ENCODE results near the gene BAIAP2L1.
"Not testable (repeated sequence)": the region's sequence is repeated elsewhere in the genome, so short reads cannot be mapped to it uniquely, and the experiment has no call there.

BAIAP2L1 gene

DNA sequence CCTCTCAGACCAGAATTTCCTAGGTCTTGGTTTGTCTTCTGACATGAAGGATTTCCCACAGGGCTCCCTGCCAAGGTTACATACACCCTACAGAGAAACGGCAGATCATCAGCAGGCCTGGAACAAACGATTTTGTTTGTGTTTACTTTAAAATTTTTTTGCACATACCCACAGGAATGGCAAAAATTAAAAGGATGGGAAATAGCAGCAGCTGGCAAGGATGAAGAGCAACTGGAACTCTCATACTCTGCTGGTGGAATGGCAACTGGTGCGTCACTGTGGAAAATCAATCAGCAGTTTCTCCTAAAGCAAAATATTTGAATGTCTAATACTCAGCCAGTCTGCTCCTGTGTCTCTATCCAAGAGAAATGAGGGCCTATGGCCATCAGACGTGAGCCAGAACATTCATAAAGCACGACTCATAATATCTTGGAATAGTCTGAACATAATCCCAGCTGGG is 6.5 kb downstream of the BAIAP2L1 start:
- Histone ChIP-seq H3K4me3 (ENCODE audit: low read depth, low read length) (no peak overlapping the region), H3K9me3 (ENCODE audit: severe bottlenecking) (no peaks in the 10 kb centered on the region), H3K27me3 (ENCODE audit: insufficient read depth, low read depth, severe bottlenecking) (no peaks in the 10 kb centered on the region), H3K27ac (no peak overlapping the region), H3K36me3 (peaks cover 4% of the 10 kb centered on the region)
- TF ChIP-seq, protein P1, sequence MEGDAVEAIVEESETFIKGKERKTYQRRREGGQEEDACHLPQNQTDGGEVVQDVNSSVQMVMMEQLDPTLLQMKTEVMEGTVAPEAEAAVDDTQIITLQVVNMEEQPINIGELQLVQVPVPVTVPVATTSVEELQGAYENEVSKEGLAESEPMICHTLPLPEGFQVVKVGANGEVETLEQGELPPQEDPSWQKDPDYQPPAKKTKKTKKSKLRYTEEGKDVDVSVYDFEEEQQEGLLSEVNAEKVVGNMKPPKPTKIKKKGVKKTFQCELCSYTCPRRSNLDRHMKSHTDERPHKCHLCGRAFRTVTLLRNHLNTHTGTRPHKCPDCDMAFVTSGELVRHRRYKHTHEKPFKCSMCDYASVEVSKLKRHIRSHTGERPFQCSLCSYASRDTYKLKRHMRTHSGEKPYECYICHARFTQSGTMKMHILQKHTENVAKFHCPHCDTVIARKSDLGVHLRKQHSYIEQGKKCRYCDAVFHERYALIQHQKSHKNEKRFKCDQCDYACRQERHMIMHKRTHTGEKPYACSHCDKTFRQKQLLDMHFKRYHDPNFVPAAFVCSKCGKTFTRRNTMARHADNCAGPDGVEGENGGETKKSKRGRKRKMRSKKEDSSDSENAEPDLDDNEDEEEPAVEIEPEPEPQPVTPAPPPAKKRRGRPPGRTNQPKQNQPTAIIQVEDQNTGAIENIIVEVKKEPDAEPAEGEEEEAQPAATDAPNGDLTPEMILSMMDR (IDR thresholded peaks at IDR 0.05; ENCODE audit: low read depth, low read length): no peak
- no peak for DNase-seq

DNA sequence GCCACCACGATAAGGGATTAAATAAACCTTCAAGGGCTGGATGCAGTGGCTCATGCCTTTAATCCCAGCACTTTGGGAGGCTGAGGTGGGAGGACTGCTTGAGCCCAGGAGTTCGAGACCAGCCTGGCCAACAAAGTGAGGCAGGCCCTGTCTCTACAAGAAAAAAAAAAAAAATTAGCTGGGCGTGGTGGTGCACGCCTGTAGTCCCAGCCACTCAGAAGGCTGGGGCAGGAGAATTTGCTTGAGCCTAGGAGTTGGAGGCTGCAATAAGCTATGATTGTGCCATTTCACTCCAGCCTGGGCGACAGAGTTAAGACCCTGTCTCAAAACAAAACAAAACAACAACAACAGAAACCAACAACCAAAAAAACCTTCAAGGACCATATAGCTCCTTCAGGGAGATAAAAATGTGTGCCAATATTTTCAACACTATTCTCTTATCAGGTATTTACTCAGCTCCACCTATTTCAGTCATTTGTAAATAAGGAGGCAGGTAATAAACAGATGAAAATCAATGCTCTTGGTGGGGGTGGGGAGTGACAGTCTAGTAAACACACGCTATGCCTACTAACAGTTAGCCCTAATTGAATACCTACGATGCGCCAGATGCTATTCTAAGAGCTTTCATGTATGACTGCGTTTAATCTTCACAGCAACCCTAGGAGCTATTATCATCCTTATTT is 13.2 kb downstream of the BAIAP2L1 start:
- TF ChIP-seq, protein P1 (IDR thresholded peaks at IDR 0.05; ENCODE audit: low read depth, low read length): no peak
- no peak for DNase-seq
- Histone ChIP-seq H3K36me3 (peaks cover 3% of the 10 kb centered on the region; the same call in 1 of the 2 replicates), H3K27ac (no peak overlapping the region), H3K9me3 (ENCODE audit: severe bottlenecking) (no peaks in the 10 kb centered on the region), H3K4me3 (ENCODE audit: low read depth, low read length) (no peak overlapping the region), H3K27me3 (ENCODE audit: insufficient read depth, low read depth, severe bottlenecking) (no peaks in the 10 kb centered on the region)

DNA sequence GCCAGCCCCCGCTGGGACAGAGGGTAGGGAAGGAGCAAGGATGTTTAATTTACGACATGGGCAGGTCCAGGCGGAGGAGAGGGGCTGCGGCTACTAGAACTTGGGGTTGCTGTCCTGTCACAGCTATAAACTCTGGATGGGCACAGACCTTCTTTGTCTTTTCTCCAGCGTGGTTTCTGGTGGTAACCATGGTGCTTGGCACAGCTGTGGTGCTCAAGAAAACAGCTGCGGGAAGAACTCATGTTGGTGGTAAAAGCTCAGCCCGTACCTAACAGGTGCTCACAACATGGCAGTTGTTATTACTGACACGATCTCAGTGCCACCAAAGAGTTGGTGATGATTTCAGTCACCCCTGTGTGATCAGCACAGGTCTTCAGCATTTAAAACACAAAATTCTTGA is 13.8 kb downstream of the BAIAP2L1 start:
- H3K4me3 ChIP-seq (ENCODE audit: low read depth, low read length): no peak overlapping the region
- no peaks in the 10 kb centered on the region for H3K27me3 ChIP-seq (ENCODE audit: insufficient read depth, low read depth, severe bottlenecking)
- TF ChIP-seq, protein P1 (IDR thresholded peaks at IDR 0.05; ENCODE audit: low read depth, low read length): no peak
- DNase-seq: no peak
- H3K36me3 ChIP-seq: peaks cover 3% of the 10 kb centered on the region; the same call in 1 of the 2 replicates
- H3K9me3 ChIP-seq (ENCODE audit: severe bottlenecking): no peaks in the 10 kb centered on the region
- no peak overlapping the region for H3K27ac ChIP-seq

DNA sequence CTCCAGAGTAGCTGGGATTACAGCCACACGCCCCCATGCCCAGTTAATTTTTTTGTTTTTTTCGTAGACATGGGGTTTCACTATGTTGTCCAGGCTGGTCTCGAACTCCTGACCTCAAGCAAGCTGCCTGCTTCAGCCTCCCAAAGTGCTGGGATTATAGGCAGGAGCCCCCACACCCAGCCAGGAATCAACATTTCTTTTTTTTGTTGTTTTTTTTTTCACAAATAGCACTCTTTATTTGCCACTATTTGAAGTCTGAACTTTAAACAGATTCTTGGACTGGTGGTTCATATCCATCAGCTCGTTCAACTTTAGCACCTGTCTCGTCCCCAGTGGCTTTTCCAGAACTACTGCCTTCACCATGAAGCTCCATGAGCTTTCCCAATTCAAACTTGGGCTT is 15.4 kb downstream of the BAIAP2L1 start:
- H3K27ac ChIP-seq; H3K4me3 ChIP-seq (ENCODE audit: low read depth, low read length); H3K27me3 ChIP-seq (ENCODE audit: insufficient read depth, low read depth, severe bottlenecking); H3K36me3 ChIP-seq; H3K9me3 ChIP-seq (ENCODE audit: severe bottlenecking); DNase-seq: not testable (repeated sequence)

DNA sequence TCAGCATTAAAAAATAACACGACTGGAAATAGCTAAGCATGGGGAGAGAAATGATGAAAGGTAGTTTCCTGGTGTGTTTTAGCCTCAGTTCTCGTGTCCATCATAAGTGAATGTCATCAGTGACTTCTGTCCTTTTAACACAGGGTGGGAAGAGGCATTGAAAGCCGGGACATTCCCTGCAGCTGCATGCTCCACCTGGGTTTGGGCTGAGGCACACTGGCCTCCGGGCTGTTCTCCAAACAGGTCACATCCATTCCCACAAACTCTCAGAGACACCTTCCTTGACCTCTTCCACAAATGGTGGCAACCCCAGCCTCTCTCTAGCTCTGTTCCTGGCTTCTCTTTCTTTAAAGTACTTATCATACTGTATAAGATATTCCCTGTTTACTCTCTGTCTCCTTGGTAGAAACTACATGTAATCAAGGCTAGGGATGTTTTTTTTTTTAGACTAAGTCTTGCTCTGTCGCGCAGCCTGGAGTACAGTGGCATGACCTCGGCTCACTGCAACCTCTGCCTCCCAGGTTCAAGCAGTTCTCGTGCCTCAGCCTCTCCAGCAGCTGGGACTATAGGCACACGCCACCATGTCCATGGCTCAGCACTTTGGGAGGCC is 22.6 kb downstream of the BAIAP2L1 start:
- TF ChIP-seq, protein P1 (IDR thresholded peaks at IDR 0.05; ENCODE audit: low read depth, low read length): no peak
- no peaks in the 10 kb centered on the region; the same call in 1 of the 2 replicates for H3K36me3 ChIP-seq
- H3K9me3 ChIP-seq (ENCODE audit: severe bottlenecking): no peaks in the 10 kb centered on the region
- H3K27me3 ChIP-seq (ENCODE audit: insufficient read depth, low read depth, severe bottlenecking): no peaks in the 10 kb centered on the region
- H3K27ac ChIP-seq: no peak overlapping the region
- no peak for DNase-seq
- no peak overlapping the region for H3K4me3 ChIP-seq (ENCODE audit: low read depth, low read length)

DNA sequence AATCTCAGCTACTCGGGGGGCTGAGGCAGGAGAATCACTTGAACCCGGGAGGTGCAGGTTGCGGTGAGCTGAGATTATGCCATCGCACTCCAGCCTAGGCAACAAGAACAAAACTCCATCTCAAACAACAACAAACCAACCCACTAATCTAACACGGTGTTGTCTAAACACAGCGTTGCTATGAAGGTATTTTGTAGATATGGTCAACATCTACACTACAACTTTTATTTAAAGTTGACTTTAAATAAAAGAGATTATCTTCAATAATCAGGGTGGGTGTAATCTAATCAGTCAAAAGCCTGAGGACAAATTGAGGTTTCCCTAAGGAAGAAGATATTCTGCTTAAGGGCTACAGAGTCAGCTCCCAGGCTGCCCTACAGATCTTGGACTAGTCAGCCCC is 24.2 kb downstream of the BAIAP2L1 start:
- no peak for DNase-seq
- Histone ChIP-seq H3K27me3 (ENCODE audit: insufficient read depth, low read depth, severe bottlenecking) (no peaks in the 10 kb centered on the region), H3K27ac (no peak overlapping the region), H3K36me3 (no peaks in the 10 kb centered on the region; the same call in 1 of the 2 replicates), H3K9me3 (ENCODE audit: severe bottlenecking) (no peaks in the 10 kb centered on the region), H3K4me3 (ENCODE audit: low read depth, low read length) (no peak overlapping the region)
- TF ChIP-seq, protein P1 (IDR thresholded peaks at IDR 0.05; ENCODE audit: low read depth, low read length): no peak

Measured in WERI-Rb-1 (cell line).